Endothelial cell (in vitro differentiated cells): Measurements from ENCODE around the gene MAP2K7. TPM values are rescaled to one million over a fixed set of nuclear protein-coding genes. Genes with fewer than 3 reads are reported as not detected.
A peak's percentile ranks its signal among the peaks of the same experiment; 100 is the strongest.

Source experiments
- DNase-seq: peaks from one replicate; pipeline ENCODE4 v3.0.0; 2021; ENCODE audit warnings: low spot score
- H3K27ac Mint-ChIP-seq: one replicate; pipeline ENCODE4 v1.8.0; 2021; ENCODE audit warnings: mixed read lengths, inconsistent platforms; ENCODE audit not compliant: unreplicated experiment
- H3K27me3 Mint-ChIP-seq: one replicate; pipeline ENCODE4 v1.8.0; 2021; ENCODE audit warnings: mild to moderate bottlenecking, moderate library complexity, mixed read lengths, inconsistent platforms; ENCODE audit not compliant: unreplicated experiment
- H3K36me3 Mint-ChIP-seq: one replicate; pipeline ENCODE4 v1.8.0; 2021; ENCODE audit warnings: mild to moderate bottlenecking, low read depth, mixed read lengths, inconsistent platforms; ENCODE audit not compliant: unreplicated experiment
- H3K4me1 Mint-ChIP-seq: one replicate; pipeline ENCODE4 v1.8.0; 2021; ENCODE audit warnings: mild to moderate bottlenecking, mixed read lengths, inconsistent platforms; ENCODE audit not compliant: unreplicated experiment
- H3K4me3 Mint-ChIP-seq: one replicate; pipeline ENCODE4 v1.8.0; 2021; ENCODE audit warnings: mild to moderate bottlenecking, mixed read lengths, inconsistent platforms; ENCODE audit not compliant: unreplicated experiment
- H3K9me3 Mint-ChIP-seq: one replicate; pipeline ENCODE4 v1.8.0; 2021; ENCODE audit warnings: mixed read lengths, inconsistent platforms; ENCODE audit not compliant: unreplicated experiment
- CTCF ChIP-seq: fragments of 200-600 bp; sonication (generic); IDR thresholded peaks from one replicate; pipeline ENCODE4 v1.5.0; 2021; ENCODE audit warnings: antibody characterized with exemption; ENCODE audit not compliant: unreplicated experiment
- total RNA-seq: library from RNA; stranded (reverse); fragmentation: NEBNext Ultra II Directional; extraction: Animal tissue kit (Norgen Biotek cat#: 25700); gene quantifications from one replicate; pipeline ENCODE4 v1.2.1, GENCODE V29; 2021; ENCODE audit not compliant: unreplicated experiment

MAP2K7 gene
- total RNA-seq, 1 donor from 2014 or later: 31.1 TPM

DNA sequence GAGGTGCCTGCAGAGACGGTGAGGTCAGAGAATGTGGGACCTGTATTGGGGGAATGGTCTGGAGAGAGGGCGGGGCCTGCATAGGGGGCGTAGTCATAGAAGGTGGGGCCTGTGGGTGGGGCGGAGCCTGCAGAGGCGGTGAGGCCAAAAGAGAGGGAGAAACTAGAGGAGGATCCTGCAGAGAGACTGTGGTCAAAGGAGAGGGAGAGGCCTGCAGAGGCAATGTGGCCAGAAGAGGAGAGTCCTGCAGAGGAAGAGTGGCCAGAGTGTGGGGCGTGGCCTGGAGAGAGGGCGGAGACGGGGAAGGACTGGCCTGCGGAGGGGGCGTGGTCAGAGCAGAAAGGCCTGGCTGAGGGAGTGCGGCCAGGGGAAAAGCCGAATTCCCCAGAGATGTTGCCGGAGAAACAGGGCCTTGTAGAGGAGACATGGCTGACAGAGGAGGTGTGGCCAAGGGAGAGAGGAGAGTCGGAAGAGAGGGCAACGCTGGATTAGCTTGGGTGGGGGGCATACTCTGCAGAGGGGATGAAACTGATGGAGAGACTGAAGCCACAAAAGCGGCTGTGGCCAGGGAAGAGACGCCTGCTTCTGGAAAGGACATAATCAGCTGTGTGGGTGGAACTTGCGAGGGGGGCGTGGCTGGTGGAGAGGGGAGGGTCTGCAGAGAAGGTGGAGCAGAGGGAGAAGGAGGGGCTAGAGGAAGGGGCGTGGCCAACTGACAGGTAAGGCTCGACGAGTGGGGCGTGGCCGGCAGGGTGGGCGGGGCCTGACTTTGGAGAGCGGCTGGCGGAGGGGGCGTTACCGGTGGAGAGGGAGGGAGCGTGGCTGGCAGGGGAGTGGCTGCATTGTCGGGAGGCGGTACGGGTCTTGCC, 32.0 kb upstream of the MAP2K7 start:
- TF ChIP-seq CTCF: no peak
- DNase-seq: peak; percentile 70
- H3K4me1 Mint-ChIP-seq: no peaks in the 10 kb centered on the region
- no peaks in the 10 kb centered on the region for H3K9me3 Mint-ChIP-seq
- H3K4me3 Mint-ChIP-seq: peak overlapping the region; percentile 26
- H3K27ac Mint-ChIP-seq: no peak overlapping the region
- H3K27me3 Mint-ChIP-seq: peaks cover 22% of the 10 kb centered on the region
- no peaks in the 10 kb centered on the region for H3K36me3 Mint-ChIP-seq

- no peak for DNase-seq
- Mint-ChIP-seq H3K27me3 (peaks cover 20% of the 10 kb centered on the region), H3K4me1 (no peaks in the 10 kb centered on the region), H3K27ac (no peak overlapping the region), H3K4me3 (no peak overlapping the region), H3K36me3 (no peaks in the 10 kb centered on the region), H3K9me3 (no peaks in the 10 kb centered on the region)
- no peak for TF ChIP-seq CTCF
Measured at GRCh38 chr19:7872306-7873204, 31.1 kb upstream of the MAP2K7 start.

GRCh38 chr19:7873304-7874075, 30.2 kb upstream of the MAP2K7 start:
- DNase-seq: no peak
- Mint-ChIP-seq H3K27me3 (peaks cover 19% of the 10 kb centered on the region), H3K9me3 (no peaks in the 10 kb centered on the region), H3K4me1 (no peaks in the 10 kb centered on the region), H3K36me3 (no peaks in the 10 kb centered on the region), H3K4me3 (peak overlapping the region; percentile 83), H3K27ac (no peak overlapping the region)
- no peak for TF ChIP-seq CTCF

DNA sequence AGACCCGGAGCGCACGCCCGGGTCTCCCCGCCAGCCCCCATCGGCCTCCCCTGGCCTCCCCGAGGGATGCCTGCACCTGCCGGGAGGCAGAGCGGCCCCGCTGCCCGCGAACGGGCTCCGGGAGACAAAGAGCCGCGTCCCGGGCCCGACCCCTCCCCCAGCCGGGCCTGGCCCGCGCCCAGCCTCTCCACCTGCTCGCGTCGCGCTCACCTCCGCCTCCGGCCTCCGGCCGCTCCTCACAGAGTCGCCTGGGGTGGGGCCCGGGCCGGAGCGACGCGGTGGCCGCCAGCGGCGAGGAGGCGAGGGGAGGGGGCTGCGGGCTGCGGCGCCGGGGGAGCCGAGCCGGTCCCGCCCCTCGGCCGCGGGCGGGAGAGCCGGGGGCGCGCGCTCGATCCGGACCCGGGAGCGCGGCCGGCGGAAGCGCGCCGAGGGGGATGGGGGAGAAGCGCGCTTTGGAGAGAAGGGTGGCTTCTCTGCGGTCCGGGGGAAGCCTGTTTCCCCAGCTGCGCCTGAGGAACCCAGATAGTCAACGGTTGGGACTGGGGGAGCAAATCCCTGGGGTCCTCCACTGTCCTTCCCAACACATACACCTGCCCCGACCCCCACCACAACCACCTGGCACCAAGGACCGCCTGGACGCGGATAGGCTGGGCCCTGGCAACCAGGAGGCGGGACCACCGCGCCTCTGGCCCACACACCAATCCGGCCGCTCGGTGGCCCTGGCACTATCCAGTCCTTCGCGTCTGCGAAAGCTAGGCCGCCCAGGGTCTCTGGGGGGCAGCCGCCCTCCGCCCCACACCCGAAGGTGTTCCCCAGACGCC, 29.4 kb upstream of the MAP2K7 start, which contains the start of gene PRR36:
PRR36 (minus strand) TSS at position 315 of the 821 bp plus-strand sequence. CDS start 701 bp downstream, outside the sequence.
- DNase-seq: peak; percentile 63
- H3K9me3 Mint-ChIP-seq: no peaks in the 10 kb centered on the region
- H3K4me1 Mint-ChIP-seq: no peaks in the 10 kb centered on the region
- no peak within 1 kb of the TSS for H3K27ac Mint-ChIP-seq
- TF ChIP-seq CTCF: no peak
- H3K27me3 Mint-ChIP-seq: peaks cover 17% of the 10 kb centered on the region
- peak within 1 kb of the TSS; percentile 83 for H3K4me3 Mint-ChIP-seq
- no peaks in the 10 kb centered on the region for H3K36me3 Mint-ChIP-seq
